Keratinocyte (primary cell): ENCODE results near the gene NUTF2. TPM values are rescaled to one million over a fixed set of nuclear protein-coding genes. Genes with fewer than 3 reads are reported as not detected.

Experiments used
- DNase-seq: peaks from one replicate; pipeline ENCODE4 v3.0.0-alpha.2; 2011; ENCODE audit warnings: low read depth, missing footprints, low spot score
- FAIRE-seq: peaks from 2 replicates; lab custom pipeline; 2011; peaks lifted over from hg19 to GRCh38; lab: Jason Lieb, UNC
- H2AFZ ChIP-seq: 2 replicates; pipeline ENCODE4 v1.6.0; 2012; ENCODE audit warnings: low read length, control low read depth, inconsistent platforms; ENCODE audit not compliant: control insufficient read depth
- H3K27ac ChIP-seq: 2 replicates; pipeline ENCODE4 v1.5.1; 2011; ENCODE audit warnings: low read length; ENCODE audit not compliant: control insufficient read depth, insufficient read depth
- H3K27me3 ChIP-seq: 3 replicates; pipeline ENCODE4 v1.6.0; 2011; ENCODE audit warnings: low read length; ENCODE audit not compliant: control insufficient read depth, insufficient read depth; ENCODE audit errors: extremely low read depth
- H3K36me3 ChIP-seq, 2 experiments: 2 replicates in 1 of 2; 3 replicates in 1 of 2; pipeline ENCODE4 v1.5.1; 2011; ENCODE audit warnings: low read length in 2 of 2, mild to moderate bottlenecking in 1 of 2; ENCODE audit not compliant: control insufficient read depth in 2 of 2, insufficient read depth in 2 of 2; ENCODE audit errors: extremely low read depth in 1 of 2
- H3K4me1 ChIP-seq: 3 replicates; pipeline ENCODE4 v1.5.1; 2011; ENCODE audit warnings: low read length; ENCODE audit not compliant: control insufficient read depth, insufficient read depth; ENCODE audit errors: extremely low read depth
- H3K4me2 ChIP-seq: 3 replicates; pipeline ENCODE4 v1.6.0; 2011; ENCODE audit warnings: low read depth, low read length; ENCODE audit not compliant: control insufficient read depth, insufficient read depth; ENCODE audit errors: extremely low read depth
- H3K4me3 ChIP-seq, 3 experiments: fragments of 200-600 bp in 1 of 3; sonication (generic) in 1 of 3; 2 replicates in 2 of 3; 3 replicates in 1 of 3; pipeline ENCODE4 v1.5.1; 2011 to 2016; ENCODE audit warnings: low read length in 3 of 3, mild to moderate bottlenecking in 3 of 3, control low read depth in 2 of 3, inconsistent platforms in 1 of 3, low read depth in 1 of 3, mixed read lengths in 1 of 3, mixed run types in 1 of 3, moderate library complexity in 1 of 3; ENCODE audit not compliant: control insufficient read depth in 2 of 3, insufficient read depth in 2 of 3; ENCODE audit errors: extremely low read depth in 1 of 3
- H3K79me2 ChIP-seq: 2 replicates; pipeline ENCODE4 v1.6.0; 2012; ENCODE audit warnings: low read length; ENCODE audit not compliant: control insufficient read depth, insufficient read depth
- H3K9ac ChIP-seq: 3 replicates; pipeline ENCODE4 v1.6.0; 2011; ENCODE audit warnings: low read length; ENCODE audit not compliant: control insufficient read depth, insufficient read depth; ENCODE audit errors: extremely low read depth
- H3K9me1 ChIP-seq: 3 replicates; pipeline ENCODE4 v1.6.0; 2011; ENCODE audit warnings: low read length; ENCODE audit not compliant: control insufficient read depth, insufficient read depth; ENCODE audit errors: extremely low read depth
- H3K9me3 ChIP-seq: 2 replicates; pipeline ENCODE4 v1.5.1; 2012; ENCODE audit warnings: low read depth, low read length; ENCODE audit not compliant: control insufficient read depth
- H4K20me1 ChIP-seq: 3 replicates; pipeline ENCODE4 v1.6.0; 2011; ENCODE audit warnings: low read length; ENCODE audit not compliant: control insufficient read depth, insufficient read depth; ENCODE audit errors: extremely low read depth
- CTCF ChIP-seq, 3 experiments: IDR thresholded peaks in 1 of 3; conservative IDR thresholded peaks in 1 of 3; optimal IDR thresholded peaks in 1 of 3; 2 replicates in 2 of 3; 3 replicates in 1 of 3; pipeline versions ENCODE3 to v1.5.1; 2011; ENCODE audit warnings: low read length in 3 of 3, mild to moderate bottlenecking in 3 of 3, moderate library complexity in 2 of 3, control low read depth in 1 of 3, inconsistent platforms in 1 of 3; ENCODE audit not compliant: insufficient read depth in 2 of 3; ENCODE audit errors: extremely low read depth in 1 of 3
- EZH2 ChIP-seq: IDR thresholded peaks from one replicate; pipeline ENCODE4 v1.6.1; 2012; ENCODE audit warnings: inconsistent platforms, mild to moderate bottlenecking, low read length, moderate library complexity
- dilution Hi-C: fragments of 300-500 bp; cut with MboI; formaldehyde crosslinking; loops from one replicate; pipeline ENCODE4 v1.7.0; 2020; ENCODE audit warnings: low sequenced_read_pairs; ENCODE audit not compliant: extremely low pct_ligation_motif_present
- polyA plus RNA-seq, 5 experiments: library from polyadenylated mRNA; depleted of rRNA in 3 of 5; stranded (reverse) in 3 of 5; stranded (forward) in 1 of 5; unstranded in 1 of 5; fragments of >200 nt; gene quantifications; 1 replicate in 1 of 5; 2 replicates in 3 of 5; 3 replicates in 1 of 5; pipeline versions ENCODE4 v1.2.1 to v1.2.3, GENCODE V29; 2011 to 2012; ENCODE audit warnings: missing spikeins in 2 of 5, low read depth in 1 of 5, low replicate concordance in 1 of 5

NUTF2 gene
- polyA plus RNA-seq, 1 donor (not counting 4 experiments of a cell fraction or from before 2014, with no cell fraction given), result 189 TPM

- Histone ChIP-seq H3K9ac (no peak overlapping the region), H2AFZ (no peak overlapping the region), H3K9me3 (no peaks in the 10 kb centered on the region), H3K36me3 (peaks cover 46 to 52% of the 10 kb centered on the region in 2 experiments), H3K27ac (no peak overlapping the region), H3K4me2 (no peak overlapping the region), H4K20me1 (peaks cover 15% of the 10 kb centered on the region), H3K9me1 (no peaks in the 10 kb centered on the region), H3K79me2 (no peaks in the 10 kb centered on the region), H3K4me3 (no peak overlapping the region), H3K4me1 (peaks cover 4% of the 10 kb centered on the region), H3K27me3 (no peaks in the 10 kb centered on the region)
- no peak for DNase-seq
- FAIRE-seq, result no peak
- TF ChIP-seq EZH2 (no peak), CTCF (optimal IDR thresholded peaks at IDR 0.05 in 1 of 3, IDR thresholded peaks at IDR 0.05 in 1 of 3, conservative IDR thresholded peaks at IDR 0.05 in 1 of 3; ENCODE audit: extremely low read depth in 1 of 3, insufficient read depth in 2 of 3, low read length in 3 of 3) (no peak)
- dilution Hi-C loops, result no loop called here
Measured at GRCh38 chr16:67882374-67883145, 35.8 kb downstream of the NUTF2 start.

GRCh38 chr16:67883146-67883871 is 36.6 kb downstream of the NUTF2 start:
- Histone ChIP-seq H3K9me1 (no peaks in the 10 kb centered on the region), H3K36me3 (peaks cover 38 to 44% of the 10 kb centered on the region in 2 experiments), H2AFZ (no peak overlapping the region), H3K4me1 (peaks cover 4% of the 10 kb centered on the region), H4K20me1 (peaks cover 15% of the 10 kb centered on the region), H3K27ac (no peak overlapping the region), H3K9ac (no peak overlapping the region), H3K4me2 (no peak overlapping the region), H3K79me2 (no peaks in the 10 kb centered on the region), H3K4me3 (no peak overlapping the region), H3K9me3 (no peaks in the 10 kb centered on the region), H3K27me3 (no peaks in the 10 kb centered on the region)
- dilution Hi-C loops, result no loop called here
- DNase-seq (no peak), FAIRE-seq (no peak)
- no peak for TF ChIP-seq EZH2
